Hepatocyte (in vitro differentiated cells): ENCODE results near the gene SPTBN2. TPM values are rescaled to one million over a fixed set of nuclear protein-coding genes. Genes with fewer than 3 reads are reported as not detected.

ENCODE experiments used
- DNase-seq: peaks from one replicate; pipeline ENCODE4 v3.0.0-alpha.2; 2016; ENCODE audit warnings: low spot score
- H2AFZ ChIP-seq: fragments of 200-600 bp; sonication (generic); 2 replicates; pipeline ENCODE4 v1.6.0; 2016; ENCODE audit warnings: antibody characterized with exemption, mild to moderate bottlenecking
- H3K27ac ChIP-seq: fragments of 200-600 bp; sonication (generic); 2 replicates; pipeline ENCODE4 v1.5.1; 2016; ENCODE audit warnings: mild to moderate bottlenecking
- H3K27me3 ChIP-seq: fragments of 200-600 bp; sonication (generic); 2 replicates; pipeline ENCODE4 v1.6.1; 2016
- H3K36me3 ChIP-seq: fragments of 200-600 bp; sonication (generic); replicated peaks from 2 replicates; pipeline ENCODE4 v1.5.1; 2016; ENCODE audit warnings: low read depth; ENCODE audit not compliant: insufficient read depth
- H3K4me1 ChIP-seq: fragments of 200-600 bp; sonication (generic); 2 replicates; pipeline ENCODE4 v1.5.1; 2016; ENCODE audit warnings: mild to moderate bottlenecking, moderate library complexity; ENCODE audit not compliant: insufficient read depth
- H3K4me2 ChIP-seq: fragments of 200-600 bp; sonication (generic); 2 replicates; pipeline ENCODE4 v1.6.0; 2016
- H3K4me3 ChIP-seq: fragments of 200-600 bp; sonication (generic); 2 replicates; pipeline ENCODE4 v1.5.1; 2016; ENCODE audit warnings: mild to moderate bottlenecking
- H3K79me2 ChIP-seq: fragments of 200-600 bp; sonication (generic); 2 replicates; pipeline ENCODE4 v1.6.0; 2017; ENCODE audit warnings: mild to moderate bottlenecking
- H3K9me2 ChIP-seq: fragments of 200-600 bp; sonication (generic); replicated peaks from 2 replicates; pipeline ENCODE4 v1.6.0; 2017; ENCODE audit warnings: mild to moderate bottlenecking; ENCODE audit not compliant: insufficient read depth
- H3K9me3 ChIP-seq: fragments of 200-600 bp; sonication (generic); 2 replicates; pipeline ENCODE4 v1.5.1; 2016; ENCODE audit warnings: low read depth, mild to moderate bottlenecking
- H4K20me1 ChIP-seq: fragments of 200-600 bp; sonication (generic); 2 replicates; pipeline ENCODE4 v1.6.0; 2016; ENCODE audit warnings: mild to moderate bottlenecking; ENCODE audit not compliant: insufficient read depth, poor library complexity, severe bottlenecking
- CTCF ChIP-seq: fragments of 200-600 bp; sonication (generic); IDR thresholded peaks from 2 replicates; pipeline ENCODE4 v1.5.1; 2016; ENCODE audit warnings: antibody characterized with exemption, mild to moderate bottlenecking; ENCODE audit not compliant: poor library complexity
- EZH2 ChIP-seq: fragments of 200-600 bp; sonication (generic); IDR thresholded peaks from 2 replicates; pipeline ENCODE4 v1.6.1; 2016; ENCODE audit warnings: antibody characterized with exemption, mild to moderate bottlenecking, borderline replicate concordance
- EZH2phosphoT487 ChIP-seq: fragments of 200-600 bp; sonication (generic); IDR thresholded peaks from one replicate; pipeline ENCODE4 v1.6.1; 2018; ENCODE audit warnings: antibody characterized with exemption, mild to moderate bottlenecking, low read depth, moderate library complexity; ENCODE audit not compliant: unreplicated experiment, severe bottlenecking
- WGBS: methylation state at CpG from one replicate; pipeline ENCODE4 v1.1.6; 2016; ENCODE audit warnings: low lambda C conversion rate; ENCODE audit errors: missing lambda C conversion rate; 5-methylcytosine and 5-hydroxymethylcytosine counted together
- polyA plus RNA-seq: library from polyadenylated mRNA; unstranded; fragments of >200 nt; fragmentation: Nextera tagmentation; extraction: Ambion mirVana; gene quantifications from 2 replicates; pipeline ENCODE4 v1.2.1, GENCODE V29; 2016
- small RNA-seq: library from RNA; depleted of rRNA; stranded (forward); fragments of <200 nt; gene quantifications from one replicate; pipeline ENCODE3, GENCODE V24; 2014
- total RNA-seq: library from RNA; depleted of rRNA; stranded (reverse); fragments of >200 nt; gene quantifications from 2 replicates; pipeline ENCODE4 v1.2.3, GENCODE V29; 2014

SPTBN2 gene
- total and polyA plus RNA-seq, 2 experiments from 2014 or later, result 152 to 177 TPM

- H3K4me2 ChIP-seq, result peak within 1 kb of the TSS; percentile 96
- peak within 1 kb of the TSS; percentile 90 for H3K27ac ChIP-seq
- no peaks in the 10 kb centered on the region for H3K9me3 ChIP-seq
- 1% methylated on average over 59 of the region's 63 CpGs for WGBS
- H2AFZ ChIP-seq, result no peak within 1 kb of the TSS
- peaks cover 91% of the 10 kb centered on the region for H3K79me2 ChIP-seq
- no peaks in the 10 kb centered on the region for H3K36me3 ChIP-seq
- H3K4me3 ChIP-seq, result peak within 1 kb of the TSS; percentile 72
- TF ChIP-seq EZH2phosphoT487 (no peak), EZH2 (no peak), CTCF (no peak)
- peak; percentile 99 for DNase-seq
- H3K9me2 ChIP-seq, result no peaks in the 10 kb centered on the region
- H3K27me3 ChIP-seq, result no peaks in the 10 kb centered on the region
- H4K20me1 ChIP-seq, result peaks cover 50% of the 10 kb centered on the region
- peaks cover 34% of the 10 kb centered on the region for H3K4me1 ChIP-seq
These were observed 90.6 kb downstream of the SPTBN2 start, which contains the start of gene RBM4 for GRCh38 chr11:66638177-66639065. Gene RBM4, plus strand, starts transcription at chr11:66638703. Its CDS starts 1,009 bp downstream, at chr11:66639712.

- Histone ChIP-seq H3K27me3 (no peaks in the 10 kb centered on the region), H3K4me2 (peak overlapping the region; percentile 70), H3K9me2 (no peaks in the 10 kb centered on the region), H3K36me3 (no peaks in the 10 kb centered on the region), H3K4me1 (peaks cover 26% of the 10 kb centered on the region), H3K79me2 (peaks cover 91% of the 10 kb centered on the region), H3K4me3 (no peak overlapping the region), H2AFZ (no peak overlapping the region), H3K27ac (peak overlapping the region; percentile 72), H3K9me3 (no peaks in the 10 kb centered on the region), H4K20me1 (peaks cover 50% of the 10 kb centered on the region)
- 38% methylated on average over 12 of the region's 12 CpGs for WGBS
- no peak for DNase-seq
- TF ChIP-seq EZH2phosphoT487 (no peak), CTCF (no peak), EZH2 (no peak)
These were observed 91.3 kb downstream of the SPTBN2 start for GRCh38 chr11:66637557-66638176.

GRCh38 chr11:66636411-66636810 is 92.6 kb downstream of the SPTBN2 start:
- peaks cover 22% of the 10 kb centered on the region for H3K4me1 ChIP-seq
- no peak for TF ChIP-seq EZH2
- TF ChIP-seq CTCF, result no peak
- no peak for TF ChIP-seq EZH2phosphoT487
- 90% methylated on average over 3 of the region's 3 CpGs for WGBS

More at GRCh38 chr11:66636411-66636810, 92.6 kb downstream of the SPTBN2 start:
- Histone ChIP-seq H4K20me1 (peaks cover 50% of the 10 kb centered on the region), H3K27me3 (no peaks in the 10 kb centered on the region), H3K4me3 (no peak overlapping the region), H3K4me2 (no peak overlapping the region), H3K27ac (no peak overlapping the region), H3K79me2 (peaks cover 91% of the 10 kb centered on the region), H2AFZ (no peak overlapping the region), H3K36me3 (no peaks in the 10 kb centered on the region), H3K9me3 (no peaks in the 10 kb centered on the region), H3K9me2 (no peaks in the 10 kb centered on the region)
- no peak for DNase-seq

Small RNA genes lying within 50 kb of the gene (small RNA-seq; reads per million reads assigned to genes)
- not detected for gene RN7SL12P

Other genes starting within 250 kb of the SPTBN2 start
- 46.0 and 56.0 TPM in 2 replicates for gene DPP3, start 248.8 kb downstream of the SPTBN2 start, total RNA-seq
- gene DPP3, start 248.8 kb downstream of the SPTBN2 start, polyA plus RNA-seq, result 54.8 and 57.3 TPM in 2 replicates
- gene BBS1, start 218.6 kb downstream of the SPTBN2 start, total RNA-seq, result 25.1 and 33.4 TPM in 2 replicates
- 27.7 and 33.9 TPM in 2 replicates for gene BBS1, start 218.6 kb downstream of the SPTBN2 start, polyA plus RNA-seq
- gene ZDHHC24, start 183.2 kb downstream of the SPTBN2 start, total RNA-seq, result 10.3 and 11.5 TPM in 2 replicates
- 16.9 and 18.3 TPM in 2 replicates for gene ZDHHC24, start 183.2 kb downstream of the SPTBN2 start, polyA plus RNA-seq
- not detected in 2 replicates for gene ACTN3, start 182.3 kb downstream of the SPTBN2 start, total RNA-seq
- gene ACTN3, start 182.3 kb downstream of the SPTBN2 start, polyA plus RNA-seq, result 0.09 and 0.58 TPM in 2 replicates
- 0.60 and 0.64 TPM in 2 replicates for gene CTSF, start 160.6 kb downstream of the SPTBN2 start, total RNA-seq
- 1.1 and 1.5 TPM in 2 replicates for gene CTSF, start 160.6 kb downstream of the SPTBN2 start, polyA plus RNA-seq
- gene CCDC87, start 136.2 kb downstream of the SPTBN2 start, total RNA-seq, result 0.36 and 0.53 TPM in 2 replicates
- gene CCDC87, start 136.2 kb downstream of the SPTBN2 start, polyA plus RNA-seq, result 0.22 TPM in 1 of 2 replicates, not detected in the other
- 32.2 and 41.5 TPM in 2 replicates for gene CCS, start 136.0 kb downstream of the SPTBN2 start, total RNA-seq
- 97.8 and 127 TPM in 2 replicates for gene CCS, start 136.0 kb downstream of the SPTBN2 start, polyA plus RNA-seq
- gene RBM14, start 112.6 kb downstream of the SPTBN2 start, total RNA-seq, result 29.5 and 31.1 TPM in 2 replicates
- 66.3 and 70.7 TPM in 2 replicates for gene RBM14, start 112.6 kb downstream of the SPTBN2 start, polyA plus RNA-seq
- gene RBM4, start 90.5 kb downstream of the SPTBN2 start, total RNA-seq, result 129 and 150 TPM in 2 replicates
- gene RBM4, start 90.5 kb downstream of the SPTBN2 start, polyA plus RNA-seq, result 139 and 151 TPM in 2 replicates
- gene RBM4B, start 51.3 kb downstream of the SPTBN2 start, total RNA-seq, result 25.7 and 26.7 TPM in 2 replicates
- 32.4 and 33.4 TPM in 2 replicates for gene RBM4B, start 51.3 kb downstream of the SPTBN2 start, polyA plus RNA-seq
- 19.8 and 27.0 TPM in 2 replicates for gene RCE1, start 114.2 kb upstream of the SPTBN2 start, total RNA-seq
- gene RCE1, start 114.2 kb upstream of the SPTBN2 start, polyA plus RNA-seq, result 41.4 and 42.2 TPM in 2 replicates
- 12.5 and 15.8 TPM in 2 replicates for gene LRFN4, start 127.8 kb upstream of the SPTBN2 start, total RNA-seq
- 14.3 and 30.2 TPM in 2 replicates for gene LRFN4, start 127.8 kb upstream of the SPTBN2 start, polyA plus RNA-seq
- 39.7 and 47.4 TPM in 2 replicates for gene PC, start 229.2 kb upstream of the SPTBN2 start, total RNA-seq
- gene PC, start 229.2 kb upstream of the SPTBN2 start, polyA plus RNA-seq, result 57.9 and 78.1 TPM in 2 replicates
- 1.5 and 3.4 TPM in 2 replicates for gene C11orf86, start 246.1 kb upstream of the SPTBN2 start, total RNA-seq
- 0.34 and 2.6 TPM in 2 replicates for gene C11orf86, start 246.1 kb upstream of the SPTBN2 start, polyA plus RNA-seq